Mesendoderm (in vitro differentiated cells): ENCODE data around the gene LUZP1.

Source experiments
- DNase-seq: peaks from one replicate; pipeline ENCODE4 v3.0.0; 2013
- H2AK5ac ChIP-seq: 2 replicates; pipeline ENCODE4 v1.6.1; 2013; ENCODE audit warnings: low read length, inconsistent platforms
- H2BK120ac ChIP-seq: 2 replicates; pipeline ENCODE4 v1.6.1; 2013; ENCODE audit warnings: low read depth, mild to moderate bottlenecking, low read length, moderate library complexity, mixed read lengths
- H2BK15ac ChIP-seq: replicated peaks from 2 replicates; pipeline ENCODE4 v1.6.1; 2013; ENCODE audit warnings: low read depth, mild to moderate bottlenecking, moderate library complexity
- H2BK5ac ChIP-seq: 2 replicates; pipeline ENCODE4 v1.6.1; 2013; ENCODE audit warnings: low read length, inconsistent platforms
- H3K18ac ChIP-seq: 2 replicates; pipeline ENCODE4 v1.6.1; 2013; ENCODE audit warnings: mild to moderate bottlenecking, low read length, mixed read lengths
- H3K23ac ChIP-seq: one replicate; pipeline ENCODE4 v1.6.1; 2013; ENCODE audit warnings: low read length
- H3K27ac ChIP-seq: 2 replicates; pipeline ENCODE4 v1.5.1; 2013; ENCODE audit warnings: low read depth, mild to moderate bottlenecking, inconsistent platforms, low read length, moderate library complexity
- H3K27me3 ChIP-seq: 2 replicates; pipeline ENCODE4 v1.6.1; 2013; ENCODE audit warnings: low read length, control low read depth, mild to moderate bottlenecking, inconsistent platforms; ENCODE audit not compliant: insufficient read depth, poor library complexity
- H3K36me3 ChIP-seq: 2 replicates; pipeline ENCODE4 v1.6.1; 2013; ENCODE audit warnings: low read length, inconsistent platforms; ENCODE audit not compliant: control insufficient read depth, insufficient read depth
- H3K4ac ChIP-seq: one replicate; pipeline ENCODE4 v1.6.1; 2013; ENCODE audit warnings: low read depth, mild to moderate bottlenecking, low read length, moderate library complexity
- H3K4me1 ChIP-seq: 2 replicates; pipeline ENCODE4 v1.6.1; 2013; ENCODE audit warnings: low read depth, low read length, inconsistent platforms; ENCODE audit not compliant: control insufficient read depth
- H3K4me2 ChIP-seq: 2 replicates; pipeline ENCODE4 v1.6.1; 2013; ENCODE audit warnings: low read length
- H3K4me3 ChIP-seq: 2 replicates; pipeline ENCODE4 v1.5.1; 2013; ENCODE audit warnings: mild to moderate bottlenecking, low read length
- H3K56ac ChIP-seq: one replicate; pipeline ENCODE4 v1.6.1; 2013; ENCODE audit warnings: low read length
- H3K79me1 ChIP-seq: 2 replicates; pipeline ENCODE4 v1.6.1; 2013; ENCODE audit warnings: low read length, inconsistent platforms
- H3K79me2 ChIP-seq: 2 replicates; pipeline ENCODE4 v1.6.1; 2013; ENCODE audit warnings: mild to moderate bottlenecking, low read length; ENCODE audit not compliant: control insufficient read depth, insufficient read depth
- H3K9ac ChIP-seq: 2 replicates; pipeline ENCODE4 v1.6.1; 2013; ENCODE audit warnings: low read length, inconsistent platforms
- H4K5ac ChIP-seq: one replicate; pipeline ENCODE4 v1.6.1; 2013; ENCODE audit warnings: low read length
- H4K8ac ChIP-seq: one replicate; pipeline ENCODE4 v1.6.1; 2013; ENCODE audit warnings: low read depth, mild to moderate bottlenecking, control low read depth, low read length, moderate library complexity
- WGBS: extraction: QIAGEN DNeasy Blood & Tissue Kit; methylation state at CpG from one replicate; pipeline ENCODE4 v1.1.7; 2013; ENCODE audit warnings: low lambda C conversion rate, missing lambda C conversion rate; ENCODE audit not compliant: insufficient coverage; ENCODE audit errors: extremely low coverage; 5-methylcytosine and 5-hydroxymethylcytosine counted together

LUZP1 gene

GRCh38 chr1:23159963-23160877 lies 8.4 kb downstream of the LUZP1 start:
- H3K23ac ChIP-seq = no peak overlapping the region
- no peaks in the 10 kb centered on the region for H3K36me3 ChIP-seq
- H3K79me2 ChIP-seq = peaks cover 67% of the 10 kb centered on the region
- no peaks in the 10 kb centered on the region for H3K27me3 ChIP-seq
- H2AK5ac ChIP-seq = no peak overlapping the region
- H2BK15ac ChIP-seq = no peak overlapping the region
- no peak overlapping the region for H4K5ac ChIP-seq
- no peak overlapping the region for H3K56ac ChIP-seq
- H2BK120ac ChIP-seq = no peak overlapping the region
- H3K27ac ChIP-seq = no peak overlapping the region
- no peak overlapping the region for H3K4ac ChIP-seq
- H2BK5ac ChIP-seq = no peak overlapping the region
- no peak overlapping the region for H3K4me2 ChIP-seq
- no peak overlapping the region for H3K4me3 ChIP-seq
- no peak overlapping the region for H3K18ac ChIP-seq
- no peak for DNase-seq
- no peak overlapping the region for H3K9ac ChIP-seq
- no CpG with 5 or more reads among the region's 5 CpGs for WGBS
- no peaks in the 10 kb centered on the region for H3K4me1 ChIP-seq
- no peak overlapping the region for H4K8ac ChIP-seq
- peaks cover 7% of the 10 kb centered on the region for H3K79me1 ChIP-seq

- H3K56ac ChIP-seq = no peak overlapping the region
- H3K36me3 ChIP-seq = no peaks in the 10 kb centered on the region
- no peak for DNase-seq
- H4K8ac ChIP-seq = no peak overlapping the region
- H2BK120ac ChIP-seq = no peak overlapping the region
- no peak overlapping the region for H2BK5ac ChIP-seq
- no peak overlapping the region for H3K4me2 ChIP-seq
- no peak overlapping the region for H3K9ac ChIP-seq
- peaks cover 8% of the 10 kb centered on the region for H3K79me1 ChIP-seq
- no peak overlapping the region for H3K4me3 ChIP-seq
- no peak overlapping the region for H3K4ac ChIP-seq
- no peak overlapping the region for H2BK15ac ChIP-seq
- no peak overlapping the region for H2AK5ac ChIP-seq
- H3K79me2 ChIP-seq = peaks cover 59% of the 10 kb centered on the region
- H3K27me3 ChIP-seq = no peaks in the 10 kb centered on the region
- WGBS = no CpG with 5 or more reads among the region's 4 CpGs
- H3K18ac ChIP-seq = no peak overlapping the region
- no peaks in the 10 kb centered on the region for H3K4me1 ChIP-seq
- no peak overlapping the region for H3K27ac ChIP-seq
- H3K23ac ChIP-seq = no peak overlapping the region
- no peak overlapping the region for H4K5ac ChIP-seq
These were observed 11.7 kb downstream of the LUZP1 start for GRCh38 chr1:23156940-23157339.

DNA sequence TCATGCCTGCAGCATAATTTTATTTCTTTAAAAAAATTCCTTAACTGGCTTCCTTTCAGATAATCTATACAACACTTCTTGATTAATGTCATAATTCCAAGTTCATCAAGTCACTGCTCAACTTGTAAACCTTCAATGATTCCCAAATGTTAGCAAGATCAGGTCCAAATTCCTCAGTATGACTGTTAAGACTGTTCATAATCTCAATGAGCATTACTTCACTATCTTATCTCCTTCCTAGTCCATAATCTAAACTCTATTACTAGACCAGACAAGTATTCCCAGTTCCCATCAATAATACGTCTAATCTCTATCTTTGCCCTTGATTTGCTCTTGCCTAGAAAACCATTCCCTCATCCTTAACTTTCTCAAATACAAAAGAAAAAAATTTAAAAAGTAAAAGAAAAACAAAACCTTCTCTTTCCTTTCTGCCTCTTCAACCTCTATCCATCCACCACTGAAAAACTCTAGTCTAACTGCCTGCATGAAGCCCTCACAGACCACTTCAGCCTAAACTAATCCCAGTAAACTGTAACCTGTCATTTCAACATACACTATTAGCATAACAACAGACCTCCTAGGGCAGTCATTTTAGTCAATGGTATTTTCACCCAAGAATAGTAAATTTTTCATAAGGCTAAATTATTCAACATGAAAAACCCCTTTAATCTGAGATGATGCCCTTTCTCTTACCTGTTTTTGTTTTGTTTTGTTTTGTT lies 15.5 kb downstream of the LUZP1 start:
- no peaks in the 10 kb centered on the region for H3K4me1 ChIP-seq
- H3K27me3 ChIP-seq = no peaks in the 10 kb centered on the region
- H3K4me3 ChIP-seq = no peak overlapping the region
- H4K8ac ChIP-seq = no peak overlapping the region
- no peaks in the 10 kb centered on the region for H3K36me3 ChIP-seq
- H4K5ac ChIP-seq = no peak overlapping the region
- no peak overlapping the region for H3K56ac ChIP-seq
- H3K4ac ChIP-seq = no peak overlapping the region
- H3K9ac ChIP-seq = no peak overlapping the region
- H3K27ac ChIP-seq = no peak overlapping the region
- no peak overlapping the region for H2BK5ac ChIP-seq
- H3K79me2 ChIP-seq = peaks cover 58% of the 10 kb centered on the region
- no peak overlapping the region for H2BK120ac ChIP-seq
- H3K23ac ChIP-seq = no peak overlapping the region
- H3K18ac ChIP-seq = no peak overlapping the region
- DNase-seq = peak; percentile 19
- H3K4me2 ChIP-seq = no peak overlapping the region
- no peak overlapping the region for H2BK15ac ChIP-seq
- WGBS = 100% methylated on average over 1 of the region's 1 CpG
- H3K79me1 ChIP-seq = peaks cover 10% of the 10 kb centered on the region
- no peak overlapping the region for H2AK5ac ChIP-seq

DNA sequence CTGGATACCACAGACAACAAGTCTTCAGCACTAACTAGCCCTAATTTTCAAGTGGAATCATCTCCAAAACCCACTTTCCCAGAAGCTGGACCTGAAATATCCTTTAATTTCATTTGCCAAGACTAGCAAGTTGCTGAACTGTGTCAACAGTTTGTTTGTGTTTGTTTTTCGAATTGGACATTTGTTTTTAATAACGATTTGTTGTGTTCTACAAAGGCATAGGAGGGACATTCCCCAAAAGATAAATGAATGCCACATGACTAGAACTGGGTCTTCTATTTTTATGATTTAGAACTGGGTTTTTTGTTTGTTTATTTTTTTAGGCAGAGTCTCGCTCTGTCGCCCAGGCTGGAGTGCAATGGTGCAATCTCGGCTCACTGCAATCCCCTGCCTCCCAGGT lies 17.9 kb downstream of the LUZP1 start:
- Histone ChIP-seq H3K79me2 (peaks cover 53% of the 10 kb centered on the region), H3K9ac (no peak overlapping the region), H2BK120ac (no peak overlapping the region), H3K4ac (no peak overlapping the region), H3K4me3 (no peak overlapping the region), H4K5ac (no peak overlapping the region), H3K56ac (no peak overlapping the region), H3K27ac (no peak overlapping the region), H3K36me3 (no peaks in the 10 kb centered on the region), H3K23ac (no peak overlapping the region), H4K8ac (no peak overlapping the region), H3K4me2 (no peak overlapping the region), H3K79me1 (peaks cover 10% of the 10 kb centered on the region), H3K4me1 (no peaks in the 10 kb centered on the region), H2AK5ac (no peak overlapping the region), H3K18ac (no peak overlapping the region), H2BK5ac (no peak overlapping the region), H3K27me3 (no peaks in the 10 kb centered on the region), H2BK15ac (no peak overlapping the region)
- WGBS = no CpG with 5 or more reads among the region's 5 CpGs
- no peak for DNase-seq

DNA sequence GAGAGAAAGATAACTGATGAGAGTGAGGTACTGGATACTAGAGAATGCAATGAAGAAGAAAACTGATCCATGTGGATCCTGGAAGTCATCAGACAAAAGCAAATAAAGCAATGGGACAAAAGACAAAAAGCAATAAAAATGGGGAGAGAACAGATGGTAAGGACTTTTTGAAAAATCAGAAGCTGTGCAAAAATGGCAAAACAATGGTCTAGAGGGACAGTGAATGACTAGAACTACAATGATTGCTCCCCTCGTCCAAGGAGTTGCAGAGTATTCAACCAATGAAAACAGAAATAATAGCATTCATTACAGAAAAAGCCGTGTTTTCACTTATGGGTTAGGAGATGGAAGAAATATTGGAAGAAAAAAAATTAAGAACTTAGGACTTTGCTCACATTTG lies 18.5 kb downstream of the LUZP1 start:
- Histone ChIP-seq H3K4ac (no peak overlapping the region), H2AK5ac (no peak overlapping the region)
- WGBS = no CpG with 5 or more reads among the region's 2 CpGs

More for the DNA sequence above, 18.5 kb downstream of the LUZP1 start:
- peaks cover 51% of the 10 kb centered on the region for H3K79me2 ChIP-seq
- H3K27me3 ChIP-seq = no peaks in the 10 kb centered on the region
- H2BK5ac ChIP-seq = no peak overlapping the region
- H3K23ac ChIP-seq = no peak overlapping the region
- H3K9ac ChIP-seq = no peak overlapping the region
- no peak overlapping the region for H4K5ac ChIP-seq
- no peak overlapping the region for H3K4me3 ChIP-seq
- no peaks in the 10 kb centered on the region for H3K36me3 ChIP-seq
- peaks cover 10% of the 10 kb centered on the region for H3K79me1 ChIP-seq
- H3K18ac ChIP-seq = no peak overlapping the region
- no peaks in the 10 kb centered on the region for H3K4me1 ChIP-seq
- no peak overlapping the region for H2BK15ac ChIP-seq
- no peak overlapping the region for H3K4me2 ChIP-seq
- no peak overlapping the region for H3K56ac ChIP-seq
- no peak overlapping the region for H3K27ac ChIP-seq
- no peak overlapping the region for H2BK120ac ChIP-seq
- no peak overlapping the region for H4K8ac ChIP-seq
- no peak for DNase-seq
